Putamen (tissue), 1 donor: ENCODE measurements around the gene MNAT1.
"Not testable (repeated sequence)": the region's sequence is repeated elsewhere in the genome, so short reads cannot be mapped to it uniquely, and the experiment has no call there.

Source experiments
- DNase-seq: peaks from one replicate; pipeline ENCODE4 v3.0.0-alpha.2; 2016; ENCODE audit warnings: low spot score

Gene MNAT1

GRCh38 chr14:60734465-60735242 is at the start of gene MNAT1:
TSS of gene MNAT1 (plus strand) at chr14:60734761. CDS start at chr14:60734863, 102 bp downstream.
- DNase-seq, result peak; percentile 87

- DNase-seq, result no peak
These were observed 47.7 kb upstream of the MNAT1 start for GRCh38 chr14:60686865-60687264.

DNA sequence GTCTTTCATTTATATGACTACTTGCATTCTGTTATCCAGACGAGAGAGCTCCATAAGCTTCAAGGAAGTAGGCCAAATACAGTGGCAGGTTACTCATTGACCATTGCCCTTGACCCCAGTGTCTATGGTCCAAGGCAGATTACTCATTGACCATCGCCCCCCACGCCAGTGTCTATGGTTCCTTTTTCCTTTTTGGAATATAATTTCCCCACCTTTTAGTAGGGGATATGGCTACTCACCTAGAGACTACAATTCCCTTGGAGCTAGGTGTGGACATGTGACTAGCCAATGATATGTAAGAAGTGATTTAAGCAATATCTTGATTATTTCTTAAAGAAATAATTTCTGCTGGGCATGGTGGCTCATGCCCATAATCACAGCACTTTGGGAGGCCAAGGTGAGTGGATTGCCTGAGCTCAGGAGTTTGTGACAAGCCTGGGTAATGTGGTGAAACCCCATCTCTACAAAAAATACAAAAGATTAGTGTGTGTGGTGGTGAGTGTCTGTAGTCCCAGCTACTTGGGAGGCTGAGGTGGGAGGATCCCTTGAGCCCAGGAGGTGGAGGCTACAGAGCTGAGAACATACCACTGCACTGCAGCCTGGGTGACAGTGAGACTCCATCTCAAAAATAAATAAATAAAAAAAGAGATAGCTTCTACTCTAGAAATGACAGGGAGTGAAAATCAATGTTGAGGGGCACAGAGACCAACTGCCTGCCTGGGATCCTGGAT is 43.0 kb upstream of the MNAT1 start:
- DNase-seq, result no peak

DNA sequence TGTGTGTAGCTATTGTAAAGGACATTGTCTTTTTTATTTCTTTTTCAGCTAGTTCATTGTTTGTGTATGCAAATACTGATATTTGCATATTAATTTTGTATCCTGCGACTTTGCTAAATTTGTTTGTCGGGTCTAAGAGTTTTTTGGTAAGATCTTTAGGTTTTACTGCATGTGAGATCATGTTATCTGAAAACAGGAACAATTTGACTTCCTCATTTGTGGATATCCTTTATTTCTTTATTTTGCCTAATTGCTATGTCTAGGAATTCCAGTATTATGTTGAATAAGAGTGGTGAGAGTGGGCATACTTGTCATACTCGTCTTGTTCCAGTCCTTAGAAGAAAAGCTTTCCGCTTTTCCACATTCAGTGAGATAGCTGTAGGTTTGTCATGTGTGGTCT is 39.2 kb upstream of the MNAT1 start:
- DNase-seq, result no peak

DNA sequence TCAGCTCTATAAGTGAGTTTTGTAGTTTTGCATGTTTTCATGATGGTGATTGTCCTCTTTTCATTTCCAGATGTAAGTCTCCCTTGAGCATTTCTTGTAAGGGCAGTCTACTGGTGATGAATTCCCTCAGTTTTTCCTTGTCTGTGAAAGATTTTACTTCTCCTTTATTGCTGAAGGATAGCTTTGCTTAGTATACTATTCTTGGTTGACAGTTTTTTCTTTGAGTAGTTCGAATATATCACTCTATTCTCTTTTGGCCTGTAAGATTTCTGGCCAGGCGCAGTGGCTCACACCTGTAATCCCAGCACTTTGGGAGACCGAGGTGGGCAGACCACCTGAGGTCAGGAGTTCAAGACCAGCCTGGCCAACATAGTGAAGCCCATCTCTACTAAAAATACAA is 34.0 kb upstream of the MNAT1 start:
- DNase-seq, result no peak

GRCh38 chr14:60705100-60705499 is 29.5 kb upstream of the MNAT1 start:
- no peak for DNase-seq

DNA sequence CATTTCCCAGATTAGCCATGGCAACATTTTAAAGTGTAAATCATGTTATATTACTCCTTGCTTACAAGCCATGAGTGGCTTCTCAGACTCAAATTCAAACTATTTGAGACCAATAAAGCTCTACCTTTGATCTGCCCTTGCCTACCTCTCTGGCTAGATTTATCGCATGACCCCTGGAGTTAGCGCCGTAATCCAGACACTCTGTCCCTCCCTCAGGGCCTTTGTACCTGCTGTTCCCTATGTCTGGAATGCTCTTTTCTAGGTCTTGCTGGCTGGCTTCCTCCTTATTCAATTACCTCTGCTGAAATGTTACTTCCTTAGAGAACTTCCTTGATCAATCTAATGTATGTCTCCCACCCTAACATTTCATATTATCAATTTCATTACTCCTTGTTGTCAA is 26.7 kb upstream of the MNAT1 start:
- no peak for DNase-seq

DNA sequence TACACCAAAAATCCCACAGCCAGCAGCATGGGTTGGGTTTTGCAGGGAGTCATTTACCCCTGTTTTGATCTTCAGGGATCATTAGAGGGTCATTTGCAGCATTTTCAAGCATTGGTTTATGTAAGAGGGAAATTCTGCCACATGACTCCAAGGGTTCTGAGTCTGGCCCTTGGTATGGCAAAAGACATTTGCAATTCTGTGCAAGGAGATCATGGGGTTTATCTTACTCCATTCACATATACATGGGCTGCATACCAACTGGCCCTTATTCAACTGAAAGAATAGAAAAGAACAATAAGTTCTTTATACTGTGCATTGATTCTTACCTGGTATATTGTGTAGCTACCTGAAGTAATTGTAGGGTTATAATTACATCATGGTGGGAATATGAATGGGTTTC is 24.1 kb upstream of the MNAT1 start:
- DNase-seq, result no peak

GRCh38 chr14:60713513-60713912 is 21.0 kb upstream of the MNAT1 start:
- no peak for DNase-seq

DNA sequence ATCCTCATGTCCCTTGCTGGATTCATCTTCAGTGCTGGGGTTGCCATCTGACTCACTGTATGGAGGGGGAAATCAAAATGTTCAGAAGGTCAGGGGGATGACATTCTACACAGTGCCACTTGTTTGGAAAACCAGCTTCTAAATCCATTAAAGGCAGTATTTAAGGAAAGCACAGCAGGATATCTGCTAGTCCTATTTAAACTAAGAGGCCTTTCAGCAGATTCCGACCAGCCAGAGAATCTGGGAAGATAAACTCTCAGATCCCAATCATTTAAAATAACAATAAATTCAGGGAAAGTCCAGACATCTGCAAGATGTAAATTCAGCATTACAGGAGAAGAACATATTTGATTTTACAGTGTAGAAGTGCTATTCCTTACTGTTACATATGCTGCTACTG is 14.2 kb upstream of the MNAT1 start:
- no peak for DNase-seq

- DNase-seq, result no peak
These were observed 13.6 kb upstream of the MNAT1 start for GRCh38 chr14:60720962-60721325.

DNA sequence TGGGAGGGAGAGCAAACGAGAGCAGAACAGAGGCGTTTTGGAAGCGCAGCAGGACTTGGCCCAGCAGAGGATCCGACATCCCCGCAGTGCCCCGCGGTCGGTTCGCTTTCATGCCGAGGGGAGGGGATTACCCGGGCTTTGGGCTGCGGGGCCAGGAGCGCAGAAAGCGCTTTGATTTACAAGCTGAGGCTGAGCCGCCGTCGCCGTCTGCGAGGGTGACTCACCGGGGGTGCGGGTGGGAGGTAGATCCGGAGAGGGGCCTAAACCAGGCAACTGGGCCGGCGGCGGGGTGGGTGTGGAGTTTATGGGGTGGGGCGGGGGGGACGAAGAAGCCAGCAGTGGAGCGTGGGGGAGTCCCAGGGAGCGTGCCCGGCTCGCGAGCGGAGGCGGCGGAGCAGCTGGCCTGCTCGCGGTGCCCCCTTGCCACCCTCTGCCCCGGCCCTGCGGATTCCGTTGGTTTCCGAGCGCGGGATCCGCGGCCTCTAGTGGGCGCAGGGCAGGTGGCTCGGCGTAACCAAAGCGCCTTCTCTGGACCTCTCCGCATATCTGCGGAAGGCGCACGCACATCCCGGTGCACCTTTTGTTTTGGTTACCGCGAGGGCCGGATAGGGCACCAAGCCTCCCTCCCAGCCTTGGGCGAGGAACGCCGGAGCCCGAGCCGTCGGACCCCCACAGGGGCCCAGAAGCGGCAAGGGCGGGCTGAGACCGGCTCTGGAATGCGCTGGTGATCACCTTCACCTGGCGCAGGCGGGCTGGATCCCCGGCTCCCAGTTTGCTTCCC is 13.0 kb upstream of the MNAT1 start:
- DNase-seq, result no peak

GRCh38 chr14:60722107-60722356 is 12.5 kb upstream of the MNAT1 start:
- no peak for DNase-seq

GRCh38 chr14:60722357-60723115 is 12.0 kb upstream of the MNAT1 start:
- DNase-seq, result no peak

GRCh38 chr14:60723116-60723906 is 11.2 kb upstream of the MNAT1 start:
- DNase-seq, result no peak

- DNase-seq, result no peak
These were observed 10.5 kb upstream of the MNAT1 start, which contains the start of gene SIX4 for GRCh38 chr14:60723907-60724618. TSS of gene SIX4 (minus strand) at chr14:60724351. CDS start at chr14:60724074, 277 bp downstream.

- not testable (repeated sequence) for DNase-seq
These were observed 3.3 kb upstream of the MNAT1 start for GRCh38 chr14:60731291-60731690.

DNA sequence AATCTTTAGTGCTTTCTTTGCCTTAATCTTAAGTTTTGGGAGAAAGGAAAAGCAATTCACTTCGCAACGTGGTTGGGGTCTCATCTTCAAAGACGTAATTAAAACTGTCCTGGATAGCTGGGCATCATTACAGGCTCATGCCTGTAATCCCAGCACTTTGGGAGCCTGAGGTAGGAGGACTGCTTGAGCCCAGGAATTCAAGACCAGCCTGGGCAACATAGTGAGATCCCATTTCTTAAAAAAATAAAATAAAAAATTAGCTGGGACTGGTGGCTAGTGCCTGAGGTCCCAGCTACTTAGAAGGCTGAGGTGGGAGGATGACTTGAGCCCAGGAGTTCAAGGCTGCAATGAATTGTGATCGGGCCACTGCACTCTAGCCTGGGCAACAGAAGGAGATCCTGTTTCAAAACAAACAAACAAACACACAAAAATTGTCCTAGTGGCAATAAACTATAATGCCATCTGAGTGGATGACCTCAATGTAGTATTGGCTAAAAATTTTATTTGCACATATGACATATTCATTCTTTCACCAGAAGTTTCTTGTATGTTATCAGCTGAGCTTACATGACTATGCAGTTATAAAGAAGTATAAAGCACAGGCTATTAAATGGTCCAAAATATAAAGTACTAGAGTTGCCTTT is 1.6 kb upstream of the MNAT1 start:
- no peak for DNase-seq

- no peak for DNase-seq
These were observed 855 bp downstream of the MNAT1 start for GRCh38 chr14:60735416-60735815.

GRCh38 chr14:60736494-60736893 is 1.9 kb downstream of the MNAT1 start:
- no peak for DNase-seq
